A549 treated with AZD9567 at 1 μM for 4 hours (cell line): ENCODE data around the gene FAM153A. TPM values are rescaled to one million over a fixed set of nuclear protein-coding genes. Genes with fewer than 3 reads are reported as not detected.

Source experiments
- total RNA-seq: library from RNA; stranded (reverse); fragments of 200-300 nt; extraction: Qiagen RNA extraction; gene quantifications from 5 replicates; pipeline ENCODE4 v1.2.3, GENCODE V29; 2022; ENCODE audit not compliant: insufficient read depth

Gene FAM153A
- not detected in 5 replicates for total RNA-seq

DNA sequence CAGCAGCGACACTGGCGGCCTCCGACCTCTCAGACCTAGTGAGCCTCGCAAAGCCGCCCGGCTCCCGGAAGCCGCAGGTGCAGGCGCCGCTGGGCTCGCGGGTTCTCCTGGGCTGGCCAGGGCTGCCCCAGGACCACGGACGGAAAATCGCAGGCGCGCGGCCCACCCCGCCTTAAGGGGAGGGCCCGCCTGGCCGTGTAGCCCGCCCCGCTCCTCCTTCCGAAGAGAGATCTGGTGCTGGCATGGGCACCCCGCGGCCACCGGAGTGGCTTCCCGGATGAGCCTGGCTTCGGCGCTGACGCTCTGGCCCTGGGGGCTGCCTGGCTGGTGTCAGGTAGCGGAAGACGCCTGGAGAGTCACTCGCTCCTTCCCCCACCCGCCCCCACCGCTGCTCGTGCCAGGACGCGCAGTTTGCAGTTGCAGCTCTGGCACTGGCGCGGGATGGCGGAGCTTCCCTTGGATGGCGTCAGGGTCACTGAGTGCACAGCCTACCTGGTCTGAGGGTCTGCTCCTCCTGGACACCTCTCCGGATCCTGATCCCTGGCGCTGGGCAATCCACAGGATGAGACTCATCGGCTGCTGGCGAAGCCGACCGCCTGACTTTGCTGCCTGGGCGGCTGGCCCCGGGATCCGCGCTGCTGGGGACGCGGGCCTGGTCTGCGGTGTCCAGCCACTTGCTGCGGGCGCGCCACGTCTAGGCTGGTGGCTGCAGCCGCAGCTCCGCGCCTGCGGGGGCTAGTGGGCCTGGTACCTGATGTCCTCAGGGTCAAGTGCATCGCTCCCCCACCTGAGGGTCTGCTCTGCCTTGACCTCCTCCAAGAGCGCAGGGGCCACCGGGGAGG lies at the start of gene FAM153A:
Gene FAM153A, minus strand, starts transcription at position 108 of the 842 bp plus-strand sequence.

Other genes starting within 250 kb of the FAM153A start
- gene FAM193B, start 228.3 kb downstream of the FAM153A start, total RNA-seq, result 29.7 to 32.8 TPM (median 32.0 TPM) in 5 replicates
- 280 to 291 TPM (median 282 TPM) in 5 replicates for gene TMED9, start 190.7 kb downstream of the FAM153A start, total RNA-seq
- 21.0 to 31.6 TPM (median 29.1 TPM) in 5 replicates for gene B4GALT7, start 182.8 kb downstream of the FAM153A start, total RNA-seq
- gene PROP1, start 213.3 kb upstream of the FAM153A start, total RNA-seq, result not detected in 5 replicates